WTC11 (cell line): ENCODE measurements around the gene MAPK12.

Source experiments
- ATF6 ChIP-seq: sonication (generic); formaldehyde crosslinking; IDR thresholded peaks from 2 replicates; pipeline ENCODE4 v1.8.1; 2023; ENCODE audit warnings: mild to moderate bottlenecking, missing genetic modification reagents
- CREB1 ChIP-seq: sonication (generic); formaldehyde crosslinking; IDR thresholded peaks from 2 replicates; pipeline ENCODE4 v1.8.0; 2023; ENCODE audit warnings: mild to moderate bottlenecking, missing genetic modification reagents
- CTCF ChIP-seq: fragments of 200-600 bp; IDR thresholded peaks from 2 replicates; pipeline ENCODE4 v1.8.0; 2022; ENCODE audit warnings: antibody characterized with exemption
- GABPB1 ChIP-seq: sonication (generic); formaldehyde crosslinking; IDR thresholded peaks from 2 replicates; pipeline ENCODE4 v1.8.1; 2023; ENCODE audit warnings: mild to moderate bottlenecking, missing genetic modification reagents
- KAT7 ChIP-seq: sonication (generic); formaldehyde crosslinking; IDR thresholded peaks from 2 replicates; pipeline ENCODE4 v1.8.1; 2023; ENCODE audit warnings: missing genetic modification reagents, mild to moderate bottlenecking, borderline replicate concordance
- MYBL2 ChIP-seq: sonication (generic); formaldehyde crosslinking; IDR thresholded peaks from 2 replicates; pipeline ENCODE4 v1.8.1; 2023; ENCODE audit warnings: mild to moderate bottlenecking, moderate library complexity, missing genetic modification reagents
- ZNF219 ChIP-seq: sonication (generic); formaldehyde crosslinking; IDR thresholded peaks from 2 replicates; pipeline ENCODE4 v1.8.0; 2023; ENCODE audit warnings: missing genetic modification reagents, mild to moderate bottlenecking, borderline replicate concordance
- ZNF317 ChIP-seq: sonication (generic); formaldehyde crosslinking; IDR thresholded peaks from 2 replicates; pipeline ENCODE4 v1.8.1; 2023; ENCODE audit warnings: low read depth, mild to moderate bottlenecking, moderate library complexity, missing genetic modification reagents, borderline replicate concordance

- TF ChIP-seq CTCF (no peak), KAT7 (CRISPR knock-in tag) (no peak), MYBL2 (no peak), GABPB1 (no peak), ZNF317 (CRISPR knock-in tag) (0 out of 2 replicates have a peak, but pooled peaks have one; percentile 17), ZNF219 (CRISPR knock-in tag) (no peak), ATF6 (CRISPR knock-in tag) (no peak), CREB1 (CRISPR knock-in tag) (no peak)
Measured at GRCh38 chr22:50216055-50216683, 45.3 kb downstream of the MAPK12 start.
